GM11168 (cell line): ENCODE data around the gene SLC1A2.

Source experiments
- in situ Hi-C: fragments of 300-500 bp; cut with MboI; formaldehyde crosslinking; loops from one replicate; pipeline ENCODE4 v1.12.0; 2022; ENCODE audit warnings: low sequenced_read_pairs; ENCODE audit not compliant: unreplicated experiment

The SLC1A2 gene

DNA sequence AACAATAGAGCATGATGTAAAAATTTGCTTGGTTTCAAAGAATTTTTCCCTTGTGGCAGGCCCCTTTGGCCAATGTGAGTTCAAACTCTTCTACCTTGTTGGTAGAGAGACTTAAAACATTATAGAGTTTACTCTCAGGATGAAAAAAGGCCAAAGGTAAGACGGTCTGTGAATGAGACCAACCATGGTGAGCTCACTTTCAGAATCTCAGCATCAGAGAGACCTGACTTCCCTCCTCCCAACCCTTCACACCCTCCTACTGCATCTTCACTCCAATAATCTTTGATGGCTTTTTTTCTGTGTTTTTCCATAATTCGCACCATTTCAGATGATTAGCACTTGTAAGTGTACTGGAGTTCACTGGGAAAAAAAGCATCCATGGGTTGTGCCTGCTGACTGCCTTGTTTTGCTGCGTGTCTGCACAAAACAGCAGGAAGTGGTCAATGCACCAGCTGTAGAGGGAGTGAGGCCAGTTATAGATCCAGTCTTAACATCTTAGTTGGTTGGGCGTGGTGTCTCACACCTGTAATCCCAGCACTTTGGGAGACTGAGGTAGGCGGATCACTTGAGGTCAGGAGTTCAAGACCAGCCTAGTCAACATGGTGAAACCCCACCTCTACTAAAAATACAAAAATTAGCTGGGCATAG is 64.1 kb downstream of the SLC1A2 start:
- in situ Hi-C loops = no loop called here

DNA sequence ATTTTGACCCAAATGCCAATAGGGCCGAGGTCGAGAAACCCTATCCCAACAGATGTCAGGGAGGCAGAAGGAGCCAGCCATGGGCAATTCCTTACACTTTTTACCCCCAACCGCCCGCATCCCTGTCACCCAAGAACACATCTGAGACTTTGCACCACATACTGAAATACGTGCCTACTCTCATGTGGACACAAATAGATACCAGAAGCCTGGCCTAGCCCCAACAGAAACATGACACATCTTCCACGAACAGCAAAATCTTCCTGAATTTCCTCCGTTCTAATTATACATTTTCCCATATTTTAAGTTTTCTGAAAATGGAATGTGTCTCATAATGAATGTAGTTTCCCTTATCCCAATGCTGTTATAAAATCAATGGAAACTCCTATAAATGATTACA is 64.7 kb downstream of the SLC1A2 start:
- in situ Hi-C loops = no loop called here

DNA sequence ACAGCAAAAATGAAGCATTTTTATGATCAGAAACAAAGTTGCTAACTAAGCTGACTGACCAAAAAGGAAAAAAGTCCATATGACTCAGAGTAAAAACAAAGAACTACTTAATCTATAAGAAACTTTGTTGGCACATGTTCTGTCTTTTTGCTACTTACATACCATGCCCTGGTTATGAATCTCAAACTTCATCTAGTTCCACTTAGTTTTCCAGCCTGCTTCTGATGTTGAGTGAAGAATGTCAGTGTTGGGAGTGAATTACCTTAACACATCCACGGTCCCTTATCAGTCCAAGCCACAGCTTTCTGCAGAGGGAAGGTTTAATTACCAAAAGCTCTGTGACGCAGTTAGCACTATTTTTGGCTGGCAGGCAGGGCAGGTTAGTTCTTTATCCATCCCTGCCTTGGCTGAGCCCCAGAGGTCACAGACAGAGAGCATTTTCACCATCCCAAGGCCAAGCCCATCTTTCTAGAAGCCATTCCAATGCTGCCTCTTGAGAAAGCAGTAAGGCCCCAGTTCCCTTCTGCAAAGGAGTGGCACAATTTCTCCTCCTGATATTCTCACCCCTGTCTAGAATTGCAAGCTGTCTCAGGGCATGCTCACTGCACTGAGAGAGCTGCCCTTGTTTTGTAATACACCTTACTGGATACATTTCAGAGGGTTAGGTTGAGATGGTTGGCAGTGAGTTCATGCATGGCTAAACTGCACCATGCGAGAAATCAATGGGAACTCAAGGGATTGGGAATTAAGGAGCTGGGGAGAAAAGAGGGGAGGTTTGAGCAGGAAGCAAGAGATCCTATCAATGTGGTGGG is 67.1 kb downstream of the SLC1A2 start:
- in situ Hi-C loops = no loop called here

GRCh38 chr11:35349897-35350296 is 69.5 kb downstream of the SLC1A2 start:
- in situ Hi-C loops = no loop called here

DNA sequence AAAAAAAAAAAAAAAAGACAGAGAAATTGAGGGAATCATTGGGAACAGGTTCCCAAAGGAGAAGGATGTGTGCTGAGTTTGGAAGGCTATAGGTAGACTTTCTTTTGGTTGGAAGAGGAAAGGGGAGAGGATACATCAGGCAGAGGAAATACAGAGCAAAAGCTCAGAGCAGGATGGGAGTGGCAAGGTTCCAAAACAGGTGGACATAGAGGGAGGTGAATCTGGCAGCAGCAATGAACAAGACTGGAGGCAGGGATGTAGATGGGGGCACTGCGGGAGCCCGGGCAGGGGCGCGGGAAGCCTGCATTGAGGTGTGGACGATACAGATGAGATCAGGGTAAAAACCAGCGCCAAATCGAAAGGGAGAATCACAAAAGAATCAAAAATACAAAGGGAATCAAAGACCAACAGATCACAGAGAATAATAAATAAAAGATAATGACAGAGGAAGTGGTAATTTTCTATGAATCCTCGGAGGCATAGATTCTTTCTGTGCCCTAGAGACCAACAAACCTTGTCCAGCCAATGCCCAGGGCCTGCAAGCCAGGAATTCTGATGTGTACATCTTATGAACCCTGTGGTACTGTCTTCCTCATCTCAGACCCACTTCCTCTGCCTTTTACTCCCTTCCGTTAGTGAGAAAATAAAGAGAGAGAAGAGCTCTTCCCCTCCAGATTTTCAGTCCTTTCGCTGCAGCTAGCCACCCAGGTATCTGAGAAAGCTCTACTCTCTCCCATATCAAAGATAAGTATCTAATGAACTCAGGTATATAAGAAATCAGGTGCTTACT is 70.3 kb downstream of the SLC1A2 start:
- in situ Hi-C loops = no loop called here

GRCh38 chr11:35347921-35348331 is 71.4 kb downstream of the SLC1A2 start:
- in situ Hi-C loops = no loop called here

GRCh38 chr11:35347173-35347878 is 72.0 kb downstream of the SLC1A2 start:
- in situ Hi-C loops = no loop called here

DNA sequence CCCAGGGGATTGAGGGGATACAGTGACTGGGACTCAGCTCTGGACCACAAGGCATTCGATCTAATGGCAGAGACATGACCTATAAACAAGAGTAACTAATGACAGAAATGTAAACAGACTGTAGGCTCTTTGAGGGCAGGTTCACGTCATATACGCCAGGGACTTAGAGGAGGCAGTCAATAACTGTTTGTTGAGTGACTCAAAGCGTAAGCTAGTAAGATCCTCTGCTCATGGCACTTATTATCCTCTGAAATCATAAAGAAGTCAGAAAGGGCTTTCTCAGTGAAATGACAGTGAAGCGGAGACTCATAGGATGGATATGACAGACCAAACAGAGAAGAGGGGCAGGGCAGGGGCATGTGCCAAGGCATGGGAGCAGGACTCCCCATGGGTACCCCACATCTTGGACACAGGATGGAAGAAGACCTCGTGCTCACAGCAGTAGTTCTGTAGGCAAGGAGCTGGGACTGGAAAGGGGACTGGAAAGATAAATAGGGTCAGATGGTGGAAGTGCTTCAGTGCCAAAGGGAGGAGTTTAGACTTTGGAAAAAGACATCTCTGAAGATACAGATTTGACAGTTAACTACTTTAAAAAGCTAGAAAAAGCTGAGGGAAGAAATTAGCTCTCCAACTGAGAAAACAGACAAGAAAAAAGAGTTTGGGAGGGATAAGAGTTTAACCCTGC is 72.7 kb downstream of the SLC1A2 start:
- in situ Hi-C loops = no loop called here

DNA sequence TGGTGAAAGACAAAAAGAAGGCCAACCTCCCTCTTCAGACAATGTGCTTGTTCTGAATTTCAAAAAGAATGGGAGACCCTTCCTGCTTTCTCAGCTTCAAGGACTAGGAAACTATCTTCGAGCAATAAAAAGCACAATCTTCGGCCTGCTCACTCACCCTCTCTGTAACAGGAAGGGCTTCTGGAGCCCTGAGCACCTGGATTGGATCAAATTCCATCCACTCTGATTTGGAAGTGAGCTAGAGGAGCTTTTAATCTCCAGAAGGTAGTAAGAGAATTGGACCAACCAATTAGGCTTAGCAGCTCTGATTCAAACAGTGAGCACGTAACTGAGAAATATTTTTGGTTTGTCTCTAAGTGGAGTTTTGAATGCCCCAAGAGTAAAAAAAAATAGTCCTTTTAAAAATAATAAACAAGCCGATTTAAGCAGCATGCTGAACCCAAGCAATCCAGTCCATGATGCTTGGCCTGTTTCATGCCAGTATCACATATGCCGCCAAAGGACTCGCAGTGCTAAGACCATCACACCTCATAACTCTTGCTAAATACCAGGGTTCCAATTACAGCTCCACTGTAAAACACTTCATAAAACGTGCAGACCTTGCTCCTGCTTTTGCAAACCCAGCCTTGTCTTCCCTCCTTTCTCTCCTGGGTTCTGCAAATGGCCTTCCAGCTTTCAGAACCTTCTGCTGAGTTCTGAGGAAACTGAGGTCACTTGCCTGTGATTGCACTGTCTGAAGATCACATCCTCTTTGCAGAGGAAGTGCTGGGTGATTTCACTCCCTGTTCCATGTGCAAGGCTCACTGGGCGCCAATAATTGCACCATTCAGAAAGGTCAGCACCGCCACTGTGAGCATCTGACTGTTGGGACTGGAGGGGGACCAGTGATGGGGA is 74.4 kb downstream of the SLC1A2 start:
- in situ Hi-C loops = no loop called here

DNA sequence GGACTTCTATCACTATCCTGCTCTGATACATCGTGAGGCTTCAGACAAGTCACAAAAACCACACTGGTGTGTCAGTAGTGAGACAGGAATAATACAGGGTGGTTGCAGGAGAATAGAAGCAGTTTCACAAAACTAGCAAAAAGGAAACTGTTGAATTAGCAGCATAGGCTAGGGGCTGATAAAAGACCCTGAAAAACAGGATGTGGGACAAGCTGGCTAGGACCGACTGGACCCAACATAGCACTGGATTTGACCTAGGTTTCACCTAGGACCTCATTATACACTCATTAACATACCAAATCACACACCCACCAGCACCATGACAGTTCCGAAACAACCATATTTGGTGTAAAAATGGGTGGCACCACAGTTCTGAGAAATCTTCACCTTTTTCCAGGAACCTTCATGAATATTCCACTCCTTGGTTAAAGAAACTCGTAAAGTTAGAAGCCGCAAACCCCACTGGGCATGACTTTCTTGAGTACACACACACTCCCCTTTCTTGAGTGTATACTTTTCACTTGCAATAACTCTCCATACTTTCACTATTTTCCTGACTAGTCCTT is 76.2 kb downstream of the SLC1A2 start:
- in situ Hi-C loops = no loop called here

- in situ Hi-C loops = no loop called here
Measured at GRCh38 chr11:35340715-35341114, 78.6 kb downstream of the SLC1A2 start.

GRCh38 chr11:35340071-35340470 is 79.3 kb downstream of the SLC1A2 start:
- in situ Hi-C loops = no loop called here

DNA sequence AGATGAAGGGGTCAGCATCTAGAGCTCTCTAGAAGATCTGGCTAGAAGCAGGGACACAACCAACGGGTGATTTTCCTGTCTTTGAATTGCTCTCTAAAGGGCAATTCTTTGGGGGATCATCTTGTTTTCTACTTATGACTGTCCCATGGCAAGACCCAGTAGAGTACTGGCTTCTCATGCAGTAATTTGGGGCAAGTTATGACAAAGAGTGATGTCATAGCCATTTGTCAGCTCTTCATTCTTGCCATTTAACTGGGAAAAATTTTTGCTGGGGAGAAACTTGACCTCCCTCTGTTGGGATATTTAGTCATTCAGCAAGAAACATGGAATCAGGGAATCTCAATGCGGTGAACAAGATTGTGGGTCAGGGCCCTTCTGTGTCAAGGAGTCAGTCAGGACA is 80.4 kb downstream of the SLC1A2 start:
- in situ Hi-C loops = no loop called here

- in situ Hi-C loops = no loop called here
Measured at GRCh38 chr11:35337914-35338305, 81.4 kb downstream of the SLC1A2 start.

DNA sequence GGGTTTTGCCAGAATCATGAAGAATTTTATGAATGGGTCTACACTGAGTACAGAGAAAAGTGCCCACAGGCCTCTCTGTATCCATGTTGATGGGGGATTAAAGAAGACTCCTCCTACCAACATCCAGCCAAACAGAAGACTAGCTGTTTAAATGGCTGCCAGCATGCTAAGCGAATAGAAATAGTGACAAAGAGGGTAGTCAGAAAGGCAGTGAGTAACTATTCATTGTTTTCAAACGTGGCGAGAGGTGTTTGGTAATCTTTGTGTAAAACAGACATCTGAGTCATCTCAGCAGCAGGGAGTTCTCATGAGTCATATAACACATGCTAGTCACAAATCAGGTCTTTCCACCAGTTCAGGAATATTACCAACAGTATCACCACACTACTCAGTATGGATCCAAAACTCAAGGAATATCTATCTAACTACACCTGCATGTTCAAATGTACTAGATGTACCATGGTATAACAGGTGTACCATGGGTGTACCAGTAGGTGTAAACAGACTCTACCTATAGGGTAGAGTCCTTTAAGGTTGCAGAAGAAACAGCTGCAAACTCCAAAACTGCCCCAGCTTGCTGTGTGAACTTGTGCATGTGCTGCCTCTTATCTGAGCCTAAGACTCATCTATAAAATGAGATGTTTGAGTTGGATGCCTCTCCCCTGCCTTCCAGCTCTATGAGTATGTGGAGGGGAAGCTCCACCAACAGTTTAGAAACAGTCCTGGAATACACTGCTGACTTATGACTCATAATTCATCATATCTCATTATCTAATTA is 82.0 kb downstream of the SLC1A2 start:
- in situ Hi-C loops = no loop called here

- in situ Hi-C loops = no loop called here
Measured at GRCh38 chr11:35336726-35337125, 82.6 kb downstream of the SLC1A2 start.

GRCh38 chr11:35335226-35335625 is 84.1 kb downstream of the SLC1A2 start:
- in situ Hi-C loops = no loop called here
